OCI-M1 (cell line): ENCODE data around the gene FUT3.

Source experiments
- DNase-seq: peaks from one replicate; lab custom pipeline; 2025; lab: John Stamatoyannopoulos, UW

Gene FUT3

GRCh38 chr19:5824751-5825150 lies 26.5 kb downstream of the FUT3 start:
- DNase-seq: no peak

DNA sequence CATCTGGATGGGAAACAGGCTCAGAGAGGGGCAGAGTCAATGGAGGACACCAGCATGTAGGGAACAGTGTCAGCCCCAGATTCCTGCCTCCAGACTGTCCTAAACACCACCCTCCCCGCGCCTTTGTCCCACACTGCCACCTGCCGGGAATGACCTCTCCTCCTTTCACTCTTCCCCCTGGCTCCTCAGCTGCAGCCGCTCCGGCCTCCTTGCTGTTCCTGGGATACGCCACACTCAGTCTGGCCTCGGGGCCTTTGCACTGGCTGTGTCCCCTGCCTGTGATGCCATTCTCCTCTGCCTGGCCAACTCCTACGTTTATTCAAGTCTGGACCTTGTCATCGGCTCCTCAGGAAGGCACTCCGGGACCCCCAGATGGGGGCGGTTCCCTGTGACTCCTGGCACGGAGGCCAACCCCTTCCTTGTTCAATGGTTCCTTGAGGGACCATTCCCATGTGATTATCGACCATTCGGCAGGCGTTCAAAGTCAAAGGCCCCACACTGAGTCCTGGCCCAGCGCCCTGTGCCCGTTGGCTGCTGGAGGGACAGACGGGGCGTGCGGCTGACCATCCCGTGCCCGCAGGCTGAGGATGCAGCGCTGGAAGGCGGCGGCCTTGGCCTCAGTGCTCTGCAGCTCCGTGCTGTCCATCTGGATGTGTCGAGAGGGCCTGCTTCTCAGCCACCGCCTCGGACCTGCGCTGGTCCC lies 27.5 kb downstream of the FUT3 start:
- DNase-seq: peak; percentile 10

DNA sequence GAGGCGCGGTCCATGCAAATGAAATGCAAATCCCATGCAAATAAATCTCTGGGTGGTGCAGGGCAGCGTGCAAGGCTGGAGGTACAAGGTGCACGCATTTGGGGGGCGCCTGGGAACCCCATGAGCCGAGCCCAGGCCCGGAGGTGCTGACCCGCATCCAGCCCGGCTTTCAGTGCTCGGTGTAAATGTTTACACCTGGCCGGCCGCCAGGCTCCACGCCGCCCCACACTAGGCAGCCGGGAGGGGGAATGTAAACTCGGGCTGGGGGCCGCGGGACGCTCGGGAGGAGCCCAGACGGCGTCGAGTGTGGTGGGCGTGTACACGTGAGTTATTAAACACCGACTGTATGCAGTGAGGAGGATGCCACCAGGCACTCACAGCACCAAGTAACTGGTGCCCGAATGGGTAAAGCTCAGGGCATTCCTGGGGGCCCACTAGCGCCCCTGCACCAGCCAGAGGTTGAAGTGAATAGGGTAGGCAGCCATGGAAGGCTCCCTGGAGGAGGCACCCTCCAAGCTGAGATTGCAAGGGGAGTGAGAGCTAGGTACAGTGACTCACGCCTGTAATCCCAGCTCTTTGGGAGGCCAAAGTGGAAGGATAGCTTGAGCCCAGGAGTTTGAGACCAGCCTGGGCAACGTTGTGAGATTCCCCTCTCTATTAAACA lies 28.9 kb downstream of the FUT3 start:
- no peak for DNase-seq

DNA sequence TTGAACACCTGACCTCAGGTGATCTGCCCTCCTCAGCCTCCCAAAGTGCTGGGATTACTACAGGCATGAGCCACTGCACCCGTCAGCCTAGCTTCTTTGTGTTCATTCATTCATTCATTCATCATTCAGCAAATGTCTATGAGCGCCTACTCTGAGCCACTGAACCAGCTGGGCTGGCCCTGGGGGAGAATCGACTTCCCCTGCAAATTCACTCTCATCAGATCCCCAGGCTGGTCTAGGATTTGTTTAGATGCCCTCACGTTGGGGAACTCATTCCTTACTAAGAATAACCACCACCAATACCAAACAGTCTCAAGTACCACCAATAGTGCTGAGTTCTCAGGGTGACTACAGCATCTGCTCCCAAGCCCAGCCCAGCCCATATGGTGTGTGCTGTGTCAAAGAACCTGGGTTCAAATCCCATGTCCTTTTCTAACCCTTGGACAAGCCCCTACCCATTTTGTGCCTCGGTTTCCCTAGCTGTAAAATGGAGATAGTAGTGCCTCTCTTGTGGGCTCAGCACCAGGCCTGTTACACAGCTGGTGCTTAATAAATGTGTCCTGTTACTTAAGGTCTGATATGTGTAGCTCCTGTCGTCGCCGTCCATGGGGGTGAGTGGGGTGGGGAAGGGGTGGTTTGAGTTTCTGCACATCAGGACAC lies 29.6 kb downstream of the FUT3 start:
- no peak for DNase-seq

GRCh38 chr19:5820785-5821184 lies 30.5 kb downstream of the FUT3 start:
- no peak for DNase-seq

- DNase-seq: no peak
These were observed 32.7 kb downstream of the FUT3 start for GRCh38 chr19:5818594-5818993.

DNA sequence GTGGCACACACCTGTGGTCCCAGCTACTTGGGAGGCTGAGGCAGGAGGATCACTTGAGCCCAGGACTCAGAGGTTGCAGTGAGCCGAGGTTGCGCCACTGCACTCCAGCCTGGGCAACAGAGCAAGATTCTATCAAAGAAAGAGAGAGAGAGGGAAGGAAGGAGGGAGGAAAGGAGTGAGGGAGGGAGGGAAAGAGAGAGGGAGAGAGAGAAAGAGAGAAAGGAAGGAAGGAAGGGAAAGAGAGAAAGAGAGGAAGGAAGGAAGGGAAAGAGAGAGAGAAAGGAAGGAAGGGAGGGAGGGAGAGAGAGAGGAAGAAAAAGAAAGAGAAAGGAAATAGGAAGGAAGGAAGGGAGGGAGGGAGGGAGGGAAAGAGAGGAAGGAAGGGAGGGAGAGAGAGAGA lies 34.0 kb downstream of the FUT3 start:
- DNase-seq: no peak

DNA sequence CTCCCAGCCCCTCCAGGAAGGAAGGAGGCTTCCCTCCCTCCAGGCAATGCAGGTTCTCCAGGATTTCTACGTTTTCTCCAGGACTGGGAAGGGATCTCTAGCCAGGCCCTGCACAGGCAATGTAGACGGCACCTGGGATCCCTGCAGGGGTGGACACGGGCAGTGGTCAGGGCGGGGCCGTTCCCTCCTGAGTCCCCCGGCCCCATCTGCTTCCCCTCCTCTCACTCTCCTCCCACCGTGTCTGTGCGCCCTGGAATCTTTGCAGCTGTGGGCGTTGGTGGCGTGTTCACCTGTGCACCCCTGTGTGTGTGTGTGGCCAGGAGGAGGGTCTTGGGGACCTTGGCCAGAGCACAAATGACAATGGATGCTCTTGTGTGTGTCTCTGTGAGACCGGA lies 36.4 kb downstream of the FUT3 start:
- no peak for DNase-seq

- no peak for DNase-seq
These were observed 37.0 kb downstream of the FUT3 start for GRCh38 chr19:5814123-5814851.

- DNase-seq: no peak
These were observed 40.1 kb downstream of the FUT3 start for GRCh38 chr19:5811117-5811516.

DNA sequence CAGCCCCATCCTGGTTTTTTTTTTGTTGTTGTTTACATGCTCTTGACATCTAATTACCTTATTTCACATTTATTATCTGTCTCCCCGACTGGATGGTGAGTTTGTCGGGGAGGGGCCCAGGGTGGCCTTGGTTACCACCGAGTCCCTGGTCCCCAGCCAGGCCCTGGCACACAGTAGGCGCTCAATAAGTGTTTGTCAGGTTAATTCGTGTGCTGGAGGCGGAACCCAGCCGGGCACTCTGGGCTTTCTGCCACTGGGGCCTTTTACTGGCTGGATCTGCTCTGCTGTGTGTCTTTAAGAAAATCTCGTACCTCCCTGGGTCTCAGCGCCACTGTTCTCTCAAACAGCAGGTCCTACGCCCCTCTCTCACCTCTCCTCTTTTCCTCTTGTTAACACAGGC lies 41.8 kb downstream of the FUT3 start:
- no peak for DNase-seq

DNA sequence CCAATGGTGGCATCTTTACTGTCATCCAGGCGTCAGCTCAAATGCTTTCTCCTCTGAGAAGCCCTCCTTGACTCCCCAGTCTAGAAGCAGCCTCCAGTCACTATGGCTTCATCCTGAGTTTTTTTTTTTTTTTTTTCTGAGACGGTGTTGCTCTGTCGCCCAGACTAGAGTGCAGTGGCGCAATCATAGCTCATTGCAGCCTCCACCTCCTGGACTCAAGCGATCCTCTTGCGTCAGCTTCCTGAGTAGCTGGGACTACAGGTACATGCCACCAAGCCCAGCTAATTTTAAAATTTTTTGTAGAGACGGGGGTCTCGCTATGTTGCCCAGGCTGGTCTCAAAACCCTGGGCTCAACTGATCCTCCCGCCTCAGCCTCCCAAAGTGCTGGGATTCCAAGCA lies 42.2 kb downstream of the FUT3 start:
- no peak for DNase-seq

- no peak for DNase-seq
These were observed 43.0 kb downstream of the FUT3 start for GRCh38 chr19:5808120-5808816.

DNA sequence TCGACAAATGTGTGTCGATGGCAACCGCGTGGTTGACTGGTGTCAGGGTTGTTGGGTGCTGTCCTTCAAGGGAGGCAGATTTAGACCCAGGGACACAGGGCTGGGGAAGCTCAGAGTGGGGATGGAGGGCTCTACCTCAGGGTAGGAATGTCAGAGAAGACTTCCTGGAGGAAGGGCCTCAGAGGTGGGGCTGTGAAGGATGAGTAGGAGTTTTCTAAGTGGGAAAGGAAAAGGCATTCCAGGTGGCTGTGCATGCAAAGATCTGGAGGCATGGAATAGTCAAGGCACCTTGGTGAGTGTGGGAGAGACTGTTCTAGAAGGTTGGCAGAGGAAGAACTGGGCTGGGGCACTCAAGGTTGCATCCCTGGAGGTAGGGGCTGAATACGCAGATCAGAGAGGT lies 44.3 kb downstream of the FUT3 start:
- DNase-seq: no peak

- DNase-seq: no peak
These were observed 45.1 kb downstream of the FUT3 start for GRCh38 chr19:5806133-5806489.

DNA sequence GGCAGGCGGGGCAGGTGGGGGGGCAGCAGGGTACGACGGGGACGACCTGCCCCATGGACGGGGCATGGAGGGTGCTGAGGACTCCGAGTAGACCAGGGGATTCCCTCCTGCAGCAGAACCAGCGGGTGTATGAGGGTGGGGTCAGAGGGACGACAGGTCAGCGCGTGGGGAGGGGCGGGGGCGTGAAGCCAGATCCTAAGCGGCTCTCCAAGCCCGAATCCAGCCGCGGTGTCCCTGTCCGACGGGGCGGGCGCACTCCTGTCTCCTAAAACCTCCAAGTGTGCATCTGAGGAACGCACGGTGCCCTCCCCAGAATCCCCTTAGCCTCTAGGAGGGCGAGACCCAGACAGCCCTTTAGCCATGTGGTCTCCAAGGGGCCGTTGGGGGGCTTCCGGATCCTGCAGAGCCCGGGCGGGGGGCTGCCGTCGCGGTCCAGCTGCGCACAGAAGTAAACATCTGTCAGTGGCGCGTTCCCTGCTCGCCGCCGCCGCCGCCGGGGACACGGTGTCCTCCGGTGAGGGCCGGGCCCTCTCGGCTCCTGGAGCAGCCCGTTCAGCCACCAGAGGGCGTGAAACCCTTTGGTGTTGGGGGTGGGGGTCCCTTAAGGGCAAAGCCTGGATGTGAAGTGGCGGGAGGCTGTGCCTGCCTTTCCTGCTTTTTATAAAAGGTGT lies 45.7 kb downstream of the FUT3 start:
- peak; percentile 63 for DNase-seq

GRCh38 chr19:5804516-5805461 lies 46.5 kb downstream of the FUT3 start, which contains the start of gene NRTN:
NRTN (plus strand) TSS chr19:5805067; CDS start chr19:5824166, 19,099 bp downstream.
- DNase-seq: peak; percentile 13

GRCh38 chr19:5803752-5804515 lies 47.3 kb downstream of the FUT3 start:
- peak; percentile 93 for DNase-seq

- no peak for DNase-seq
These were observed 47.9 kb downstream of the FUT3 start for GRCh38 chr19:5803441-5803751.
